ENCODE data around the gene NT5DC3.

- TF ChIP-seq CTCF (IDR thresholded peaks at IDR 0.05) = no peak
- TF ChIP-seq POLR2A (IDR thresholded peaks at IDR 0.05) = no peak
Measured at GRCh38 chr12:103817791-103818190, 23.2 kb downstream of the NT5DC3 start.
